NCI-H524 (cell line): ENCODE data around the gene TFEB.

Experiments
- DNase-seq, 2 experiments: peaks; one replicate each; lab custom pipeline; 2025; lab: John Stamatoyannopoulos, UW

The TFEB gene

GRCh38 chr6:41737591-41738130 lies 2.3 kb upstream of the TFEB start:
- DNase-seq: no peak

DNA sequence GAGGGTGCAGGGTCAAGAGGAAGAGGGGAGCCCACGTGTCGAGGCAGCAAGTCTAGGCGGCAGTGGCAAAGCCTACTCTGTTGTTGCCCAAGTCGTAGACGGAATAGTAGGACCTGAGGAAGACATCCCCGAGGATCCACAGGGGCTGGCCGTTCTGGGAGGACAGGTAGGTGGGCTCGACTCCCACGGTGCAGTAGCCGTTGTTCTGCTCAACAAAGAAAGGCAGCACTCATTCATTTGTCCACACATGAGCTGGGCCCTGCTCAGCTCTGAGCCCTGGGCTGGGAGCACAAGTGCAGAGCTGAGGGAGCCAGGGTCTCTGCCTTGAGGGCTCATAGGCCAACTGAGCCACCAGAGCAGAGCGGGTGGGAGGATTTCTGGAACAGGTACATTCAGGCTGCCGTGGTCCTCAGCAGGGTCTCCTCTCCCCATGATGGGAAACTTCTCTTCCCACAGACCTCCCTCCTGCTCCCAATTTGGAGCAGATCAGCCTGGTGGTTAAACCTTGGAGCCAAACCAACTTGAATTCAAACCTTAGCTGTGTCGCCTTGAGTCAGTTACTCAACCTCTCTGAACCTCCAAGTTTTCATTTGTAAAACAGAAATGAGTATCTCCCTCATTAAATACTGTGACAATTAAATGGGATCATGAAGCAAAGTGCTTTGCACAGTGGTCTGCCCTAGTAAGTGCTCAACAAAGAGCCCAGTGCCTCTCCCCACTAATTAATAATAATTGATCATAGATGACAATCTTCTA lies 1.6 kb upstream of the TFEB start:
- no peak for DNase-seq

GRCh38 chr6:41736186-41736733 lies 852 bp upstream of the TFEB start:
- no peak for DNase-seq

DNA sequence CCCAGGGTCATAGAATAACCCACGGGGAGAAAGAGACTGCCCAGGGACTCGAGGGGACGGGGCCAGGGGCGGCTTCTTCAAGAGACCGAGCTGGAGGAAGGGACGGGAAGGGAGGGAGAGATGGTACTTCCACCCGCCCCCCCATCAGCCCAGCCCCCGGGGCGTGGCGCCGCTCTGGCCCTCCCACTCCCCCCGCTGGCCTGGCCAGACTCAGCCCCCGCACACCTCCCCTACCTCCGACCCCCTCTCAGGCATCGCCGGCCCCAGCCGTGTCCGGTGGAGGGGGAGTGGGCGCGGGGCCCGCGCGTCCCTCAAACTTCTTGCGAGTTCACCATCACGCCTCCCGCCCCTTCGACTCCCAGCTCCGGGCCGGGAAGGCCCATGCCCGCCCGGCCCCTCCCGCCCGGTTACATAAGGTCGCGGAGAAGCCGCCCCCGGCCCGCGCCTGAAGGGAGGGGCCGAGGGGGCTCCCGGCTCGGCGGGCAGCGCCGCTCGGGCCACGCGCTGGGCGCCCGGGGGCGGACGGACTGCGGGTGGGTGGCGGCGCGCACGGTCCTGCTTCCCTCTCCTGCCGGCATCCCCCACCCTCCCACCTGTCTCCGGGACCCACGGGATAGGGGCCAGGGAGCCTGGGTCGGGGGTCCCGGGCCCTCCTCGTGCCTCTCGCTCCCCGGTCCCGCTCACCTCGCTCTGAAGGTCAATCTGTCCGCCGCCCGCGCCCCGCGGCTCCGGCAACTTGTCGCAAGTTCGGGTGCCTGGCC lies 562 bp downstream of the TFEB start:
- DNase-seq: peak; percentile 54 to 67

DNA sequence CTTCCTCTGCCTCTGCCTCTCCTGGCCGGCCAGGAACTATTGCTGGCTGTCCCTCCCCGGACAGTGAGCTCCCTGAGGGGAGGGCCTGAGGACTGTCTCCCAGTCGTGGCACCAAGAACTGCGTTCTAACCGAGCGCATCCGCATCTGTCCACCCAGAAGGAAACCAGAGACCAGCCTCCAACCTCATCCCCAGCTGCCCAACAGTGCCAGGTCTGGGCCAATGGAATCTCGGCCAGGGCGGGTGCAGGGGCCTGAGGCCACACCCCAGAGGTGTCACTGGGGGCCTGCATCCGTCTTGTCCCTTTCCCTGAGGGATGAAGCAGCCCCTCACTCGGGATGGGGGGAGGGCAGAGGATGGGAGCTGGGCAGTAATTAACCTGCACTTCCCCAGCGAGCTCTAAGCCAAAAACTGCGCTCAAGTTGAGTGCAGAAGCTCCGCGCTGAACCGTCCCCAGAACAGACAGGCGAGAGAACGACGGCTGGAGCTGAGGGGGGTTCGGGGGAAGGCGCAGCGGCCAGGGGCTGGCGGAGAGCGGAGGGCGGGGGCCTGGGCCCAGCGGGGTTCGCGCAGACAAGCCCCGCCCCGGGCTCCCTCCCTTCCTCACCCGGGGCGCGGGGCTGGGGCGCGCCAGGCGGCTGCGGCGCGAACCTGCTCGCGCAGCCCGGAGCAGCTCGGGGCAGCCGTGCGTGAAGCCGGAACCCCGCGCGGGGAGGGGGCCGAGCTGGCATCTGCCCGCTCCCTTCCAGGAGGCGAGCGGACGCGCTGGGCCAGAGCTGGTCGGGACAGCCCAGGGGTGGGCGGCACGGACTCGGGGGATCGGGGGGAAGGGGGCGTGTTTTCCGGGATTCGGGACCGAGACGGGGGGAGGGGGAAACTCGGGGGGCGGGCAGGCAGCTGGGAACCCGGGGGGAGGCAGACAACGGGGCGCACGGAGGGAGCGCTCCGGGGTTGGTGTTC lies 1.4 kb downstream of the TFEB start:
- DNase-seq: peak; percentile 64 to 82

- DNase-seq: no peak
These were observed 2.1 kb downstream of the TFEB start for GRCh38 chr6:41733360-41733706.

DNA sequence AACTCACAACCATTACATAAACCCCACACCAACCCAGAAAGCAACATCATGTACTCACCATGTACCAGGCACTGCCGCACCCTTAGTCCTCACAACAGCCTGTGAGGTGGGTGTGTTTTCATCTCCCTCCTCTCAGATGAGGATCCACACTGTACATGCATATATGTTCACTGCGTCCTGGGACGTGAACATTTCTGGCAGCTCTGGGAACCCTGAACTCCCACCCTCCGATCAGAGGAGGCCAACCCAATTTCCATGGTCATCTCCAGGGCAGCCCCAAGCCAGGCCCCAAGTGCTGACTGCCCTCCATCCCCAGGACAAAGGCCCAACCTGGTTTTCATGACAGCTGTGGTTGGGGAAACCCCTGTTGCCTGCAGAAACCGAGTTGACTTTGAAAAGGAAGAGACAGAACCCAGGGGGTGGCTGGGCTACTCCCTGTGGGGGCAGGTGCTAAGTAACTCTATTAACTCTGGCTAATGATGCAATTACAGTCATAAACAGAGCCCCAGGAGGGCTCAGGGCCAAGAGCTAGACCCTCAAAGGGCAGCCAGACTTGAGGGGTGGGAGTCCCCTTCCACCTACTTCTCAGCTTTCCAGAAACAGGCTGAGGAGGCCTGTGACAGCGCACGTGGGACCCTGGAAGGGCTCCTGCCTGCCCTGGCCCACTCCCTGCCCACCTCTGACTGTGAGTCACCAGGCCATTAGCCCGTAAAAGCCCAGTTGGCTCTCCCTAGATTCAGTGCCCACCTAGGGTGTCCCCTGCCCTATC lies 2.6 kb downstream of the TFEB start:
- no peak for DNase-seq

DNA sequence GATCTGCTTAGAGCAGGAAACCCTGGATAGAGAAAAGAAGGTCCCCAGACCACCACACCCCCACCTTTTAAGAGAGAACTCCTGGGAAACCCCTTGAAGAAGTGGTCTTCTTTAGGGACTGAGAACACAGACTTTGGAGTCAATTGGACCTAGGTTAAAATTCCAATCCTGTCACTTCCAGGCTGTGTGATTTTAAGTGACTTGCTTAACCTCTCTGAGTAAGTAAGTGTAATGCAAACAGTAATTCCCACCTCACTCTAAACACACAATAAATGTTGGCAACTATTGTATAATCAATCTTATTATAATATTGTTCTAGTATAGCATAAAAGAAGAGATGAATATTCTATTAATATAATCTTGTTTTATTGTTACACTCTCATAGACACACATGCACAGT lies 3.3 kb downstream of the TFEB start:
- DNase-seq: no peak

DNA sequence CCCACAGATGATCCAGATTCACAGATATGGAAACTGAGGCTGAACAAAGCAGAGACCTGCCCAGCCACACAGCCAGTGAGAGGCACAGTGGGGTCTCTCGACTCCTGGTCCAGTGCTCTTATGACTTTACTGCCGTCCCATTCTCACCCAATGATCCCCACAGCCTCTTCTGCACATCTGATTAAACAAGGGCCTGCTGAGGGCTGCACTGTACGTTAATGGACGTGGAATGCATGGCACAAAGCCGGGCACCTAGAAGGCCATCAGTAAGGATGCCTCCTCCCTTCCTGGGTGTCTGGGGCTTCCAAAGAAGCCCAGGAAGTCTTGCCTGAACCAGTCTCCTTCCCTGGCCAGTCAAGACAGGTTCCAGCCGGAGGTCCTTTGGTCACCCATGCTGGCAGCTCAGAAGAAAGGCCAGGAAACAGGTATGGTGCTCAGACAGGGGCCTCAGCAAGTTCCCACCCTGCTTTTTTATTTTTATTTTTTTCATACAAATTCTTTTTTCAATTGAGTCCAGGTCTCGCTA lies 3.8 kb downstream of the TFEB start:
- DNase-seq: no peak

DNA sequence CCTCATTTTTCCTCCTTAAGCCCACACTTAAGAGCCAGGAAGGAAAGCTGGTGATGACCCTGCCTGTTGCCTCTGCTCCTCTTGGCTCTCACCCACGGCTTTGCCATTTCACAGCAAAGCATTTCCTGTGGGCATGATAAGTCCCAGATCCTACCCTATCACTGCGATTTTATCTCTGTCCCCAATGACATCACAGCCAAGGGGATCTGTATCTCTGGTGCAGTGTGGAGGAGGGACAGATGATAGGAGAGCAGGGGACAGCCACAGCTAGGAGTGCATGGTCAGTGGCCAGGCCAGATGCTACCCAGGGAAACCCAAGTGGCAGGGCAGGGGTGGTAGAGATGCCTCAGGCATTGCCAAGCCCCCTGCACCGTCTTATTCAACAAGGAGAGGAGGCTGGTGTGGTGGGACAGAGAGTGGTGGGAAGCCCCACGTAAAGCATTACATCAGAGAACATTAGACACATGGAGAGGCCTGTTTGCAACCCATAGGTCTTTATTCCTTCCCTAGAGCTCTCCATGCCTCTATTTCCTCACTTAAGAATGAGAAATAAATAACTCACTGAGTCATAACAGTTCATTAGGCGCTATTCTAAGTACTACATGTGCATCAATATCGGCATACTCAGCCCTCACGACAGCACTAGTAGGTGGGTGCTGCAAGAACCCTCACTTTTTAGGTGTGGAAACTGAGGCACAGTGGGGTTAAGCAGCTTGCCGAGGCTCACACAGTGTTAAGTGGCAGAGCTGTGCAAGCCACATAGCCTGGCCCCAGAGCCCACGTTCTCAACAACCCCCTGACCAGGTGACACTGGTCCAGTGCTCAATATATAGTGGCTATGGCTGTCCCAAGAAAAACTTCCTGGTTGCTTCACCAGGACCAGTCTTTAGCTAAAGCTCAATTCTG lies 4.6 kb downstream of the TFEB start:
- DNase-seq: no peak

DNA sequence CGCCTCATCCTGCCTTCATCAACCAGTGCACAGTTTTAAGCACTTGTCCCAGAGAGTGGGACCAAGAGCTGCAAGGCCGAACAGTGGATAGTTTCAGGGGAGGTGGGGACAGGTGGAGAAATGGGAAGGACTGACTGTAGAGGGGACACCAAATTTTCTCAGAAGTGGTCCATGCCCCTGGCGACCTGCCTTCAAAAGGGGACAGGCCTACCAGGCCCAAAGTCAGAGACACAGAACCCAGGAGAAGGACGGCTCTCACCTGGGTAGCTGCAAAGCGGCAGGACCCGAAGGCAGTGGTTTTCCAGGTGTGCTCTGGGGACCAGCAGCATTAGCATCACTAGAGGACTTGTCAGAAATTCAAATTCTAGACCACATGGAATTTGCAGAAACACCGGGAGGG lies 5.8 kb downstream of the TFEB start:
- DNase-seq: no peak

GRCh38 chr6:41728954-41729353 lies 6.5 kb downstream of the TFEB start:
- no peak for DNase-seq

GRCh38 chr6:41728073-41728936 lies 7.1 kb downstream of the TFEB start:
- no peak for DNase-seq

GRCh38 chr6:41727705-41728072 lies 7.7 kb downstream of the TFEB start:
- no peak for DNase-seq

DNA sequence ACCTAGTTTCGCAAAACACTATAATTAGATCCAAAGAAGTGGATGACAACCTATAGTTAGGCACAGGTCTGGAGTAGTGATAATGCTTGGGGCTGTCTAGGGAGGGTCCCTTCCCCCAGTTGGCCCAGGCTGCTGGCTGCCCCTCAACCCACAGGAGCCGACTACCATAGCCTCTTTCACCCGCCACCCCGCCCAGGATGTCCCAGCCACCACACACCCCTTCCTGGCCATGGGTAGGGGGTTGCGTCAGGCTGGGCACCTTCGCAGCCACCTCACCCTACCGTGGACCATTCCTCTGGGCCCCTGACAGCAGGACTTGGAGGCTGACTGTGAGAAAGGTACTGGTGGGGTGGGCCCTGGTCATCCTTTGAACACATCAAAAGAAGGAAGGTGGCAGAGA lies 8.5 kb downstream of the TFEB start:
- DNase-seq: no peak

- no peak for DNase-seq
These were observed 10.6 kb downstream of the TFEB start for GRCh38 chr6:41724586-41725501.

DNA sequence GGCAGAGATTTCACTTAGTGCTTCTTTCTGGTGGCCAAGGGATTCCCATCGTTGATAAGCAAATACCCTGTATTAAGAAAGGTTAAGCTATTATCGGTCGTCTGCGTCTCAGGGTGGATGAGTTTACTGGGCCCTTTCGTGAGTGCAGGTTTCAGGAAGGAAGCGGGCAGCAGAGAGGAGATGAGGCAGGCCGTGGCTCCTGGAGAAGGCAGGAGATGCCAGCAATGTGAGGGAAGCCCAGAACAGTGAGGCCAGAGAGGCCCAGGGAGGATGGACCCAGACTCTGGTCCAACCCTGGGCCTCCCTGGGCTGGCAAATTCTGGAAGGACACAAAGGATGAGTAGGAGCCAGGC lies 11.2 kb downstream of the TFEB start:
- no peak for DNase-seq
